Transverse colon (tissue), 3 donors: Measurements from ENCODE around the gene SECISBP2.

Experiments used
- CTCF ChIP-seq, 5 experiments: fragments of 200-600 bp in 3 of 5; fragments of 450-650 bp in 2 of 5; sonication (generic) in 3 of 5; IDR thresholded peaks; 1 replicate in 2 of 5; 2 replicates in 3 of 5; pipeline ENCODE4 v1.5.1; 2016 to 2017; ENCODE audit warnings: antibody characterized with exemption in 5 of 5, inconsistent platforms in 3 of 5, mild to moderate bottlenecking in 2 of 5, moderate library complexity in 1 of 5
- EP300 ChIP-seq: sonication (generic); formaldehyde crosslinking; IDR thresholded peaks from one replicate; pipeline ENCODE4 v1.6.1; 2017; ENCODE audit warnings: antibody characterized with exemption, low read depth
- POLR2A ChIP-seq: fragments of 450-650 bp; IDR thresholded peaks from one replicate; pipeline ENCODE4 v1.6.1; 2016; ENCODE audit warnings: antibody characterized with exemption, mild to moderate bottlenecking, moderate library complexity

- no peak for TF ChIP-seq CTCF (IDR thresholded peaks at IDR 0.05)
- no peak for TF ChIP-seq POLR2A
- no peak for TF ChIP-seq EP300
Observed at GRCh38 chr9:89387197-89387849, 69.0 kb downstream of the SECISBP2 start.
